Ishikawa (cell line): ENCODE data around the gene PRDM2.

Experiments
- CEBPB ChIP-seq: IDR thresholded peaks from 2 replicates; pipeline ENCODE4 v1.6.1; 2012
- CREB1 ChIP-seq: IDR thresholded peaks from 2 replicates; pipeline ENCODE4 v1.6.1; 2012; ENCODE audit warnings: low read depth
- EGR1 ChIP-seq: IDR thresholded peaks from 2 replicates; pipeline ENCODE4 v1.6.1; 2012
- EP300 ChIP-seq: IDR thresholded peaks from 2 replicates; pipeline ENCODE4 v1.6.1; 2012; ENCODE audit warnings: borderline replicate concordance
- FOXM1 ChIP-seq: IDR thresholded peaks from 2 replicates; pipeline ENCODE4 v1.6.1; 2012; ENCODE audit warnings: low read depth, borderline replicate concordance
- NFIC ChIP-seq: IDR thresholded peaks from 2 replicates; pipeline ENCODE4 v1.6.1; 2012
- RAD21 ChIP-seq: IDR thresholded peaks from 2 replicates; pipeline ENCODE4 v1.6.1; 2012; ENCODE audit warnings: low read depth
- TAF1 ChIP-seq: IDR thresholded peaks from 2 replicates; pipeline ENCODE4 v1.6.1; 2012; ENCODE audit warnings: low read depth, mild to moderate bottlenecking
- TCF12 ChIP-seq: IDR thresholded peaks from 2 replicates; pipeline ENCODE4 v1.6.1; 2012; ENCODE audit warnings: low read depth
- TEAD4 ChIP-seq: IDR thresholded peaks from 2 replicates; pipeline ENCODE4 v1.6.1; 2012
- YY1 ChIP-seq: IDR thresholded peaks from 2 replicates; pipeline ENCODE4 v1.6.1; 2012; ENCODE audit warnings: low read depth
- ZBTB7A ChIP-seq: IDR thresholded peaks from 2 replicates; pipeline ENCODE4 v1.6.1; 2012; ENCODE audit warnings: low read depth
- TF ChIP-seq, protein P1 (sequence below): IDR thresholded peaks from 2 replicates; pipeline ENCODE4 v1.6.1; 2012; ENCODE audit warnings: low read depth, mild to moderate bottlenecking
- TF ChIP-seq, protein P2 (sequence below): IDR thresholded peaks from 2 replicates; pipeline ENCODE4 v1.6.1; 2012
- TF ChIP-seq, protein P3 (sequence below): IDR thresholded peaks from 2 replicates; pipeline ENCODE4 v1.6.1; 2012

Gene PRDM2

DNA sequence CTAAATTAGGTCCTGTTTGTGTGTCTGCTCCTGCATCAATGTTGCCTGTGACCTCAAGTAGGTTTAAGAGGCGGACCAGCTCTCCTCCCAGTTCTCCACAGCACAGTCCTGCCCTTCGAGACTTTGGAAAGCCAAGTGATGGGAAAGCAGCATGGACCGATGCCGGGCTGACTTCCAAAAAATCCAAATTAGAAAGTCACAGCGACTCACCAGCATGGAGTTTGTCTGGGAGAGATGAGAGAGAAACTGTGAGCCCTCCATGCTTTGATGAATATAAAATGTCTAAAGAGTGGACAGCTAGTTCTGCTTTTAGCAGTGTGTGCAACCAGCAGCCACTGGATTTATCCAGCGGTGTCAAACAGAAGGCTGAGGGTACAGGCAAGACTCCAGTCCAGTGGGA, 79.9 kb downstream of the PRDM2 start:
- TF ChIP-seq EGR1 (no peak), FOXM1 (no peak), CREB1 (no peak), YY1 (no peak), TCF12 (no peak), NFIC (no peak), TAF1 (no peak), ZBTB7A (no peak), RAD21 (no peak), TEAD4 (no peak), CEBPB (no peak), EP300 (no peak)
- TF ChIP-seq, protein P1, sequence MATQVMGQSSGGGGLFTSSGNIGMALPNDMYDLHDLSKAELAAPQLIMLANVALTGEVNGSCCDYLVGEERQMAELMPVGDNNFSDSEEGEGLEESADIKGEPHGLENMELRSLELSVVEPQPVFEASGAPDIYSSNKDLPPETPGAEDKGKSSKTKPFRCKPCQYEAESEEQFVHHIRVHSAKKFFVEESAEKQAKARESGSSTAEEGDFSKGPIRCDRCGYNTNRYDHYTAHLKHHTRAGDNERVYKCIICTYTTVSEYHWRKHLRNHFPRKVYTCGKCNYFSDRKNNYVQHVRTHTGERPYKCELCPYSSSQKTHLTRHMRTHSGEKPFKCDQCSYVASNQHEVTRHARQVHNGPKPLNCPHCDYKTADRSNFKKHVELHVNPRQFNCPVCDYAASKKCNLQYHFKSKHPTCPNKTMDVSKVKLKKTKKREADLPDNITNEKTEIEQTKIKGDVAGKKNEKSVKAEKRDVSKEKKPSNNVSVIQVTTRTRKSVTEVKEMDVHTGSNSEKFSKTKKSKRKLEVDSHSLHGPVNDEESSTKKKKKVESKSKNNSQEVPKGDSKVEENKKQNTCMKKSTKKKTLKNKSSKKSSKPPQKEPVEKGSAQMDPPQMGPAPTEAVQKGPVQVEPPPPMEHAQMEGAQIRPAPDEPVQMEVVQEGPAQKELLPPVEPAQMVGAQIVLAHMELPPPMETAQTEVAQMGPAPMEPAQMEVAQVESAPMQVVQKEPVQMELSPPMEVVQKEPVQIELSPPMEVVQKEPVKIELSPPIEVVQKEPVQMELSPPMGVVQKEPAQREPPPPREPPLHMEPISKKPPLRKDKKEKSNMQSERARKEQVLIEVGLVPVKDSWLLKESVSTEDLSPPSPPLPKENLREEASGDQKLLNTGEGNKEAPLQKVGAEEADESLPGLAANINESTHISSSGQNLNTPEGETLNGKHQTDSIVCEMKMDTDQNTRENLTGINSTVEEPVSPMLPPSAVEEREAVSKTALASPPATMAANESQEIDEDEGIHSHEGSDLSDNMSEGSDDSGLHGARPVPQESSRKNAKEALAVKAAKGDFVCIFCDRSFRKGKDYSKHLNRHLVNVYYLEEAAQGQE, result no peak
- TF ChIP-seq, protein P2, sequence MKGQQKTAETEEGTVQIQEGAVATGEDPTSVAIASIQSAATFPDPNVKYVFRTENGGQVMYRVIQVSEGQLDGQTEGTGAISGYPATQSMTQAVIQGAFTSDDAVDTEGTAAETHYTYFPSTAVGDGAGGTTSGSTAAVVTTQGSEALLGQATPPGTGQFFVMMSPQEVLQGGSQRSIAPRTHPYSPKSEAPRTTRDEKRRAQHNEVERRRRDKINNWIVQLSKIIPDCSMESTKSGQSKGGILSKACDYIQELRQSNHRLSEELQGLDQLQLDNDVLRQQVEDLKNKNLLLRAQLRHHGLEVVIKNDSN, result no peak
- TF ChIP-seq, protein P3, sequence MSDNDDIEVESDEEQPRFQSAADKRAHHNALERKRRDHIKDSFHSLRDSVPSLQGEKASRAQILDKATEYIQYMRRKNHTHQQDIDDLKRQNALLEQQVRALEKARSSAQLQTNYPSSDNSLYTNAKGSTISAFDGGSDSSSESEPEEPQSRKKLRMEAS, result no peak

DNA sequence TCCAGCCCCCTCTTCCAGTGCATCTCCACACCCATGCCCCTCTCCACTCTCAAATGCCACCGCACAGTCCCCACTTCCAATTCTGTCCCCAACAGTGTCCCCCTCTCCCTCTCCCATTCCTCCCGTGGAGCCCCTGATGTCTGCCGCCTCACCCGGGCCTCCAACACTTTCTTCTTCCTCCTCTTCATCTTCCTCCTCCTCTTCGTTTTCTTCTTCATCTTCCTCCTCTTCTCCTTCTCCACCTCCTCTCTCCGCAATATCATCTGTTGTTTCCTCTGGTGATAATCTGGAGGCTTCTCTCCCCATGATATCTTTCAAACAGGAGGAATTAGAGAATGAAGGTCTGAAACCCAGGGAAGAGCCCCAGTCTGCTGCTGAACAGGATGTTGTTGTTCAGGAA, 80.8 kb downstream of the PRDM2 start:
- TF ChIP-seq TEAD4 (no peak), EP300 (no peak), ZBTB7A (no peak), CREB1 (no peak), CEBPB (no peak), FOXM1 (no peak), TCF12 (no peak), NFIC (no peak), RAD21 (no peak), YY1 (no peak)
- TF ChIP-seq, protein P3, result no peak
- TF ChIP-seq, protein P2, result no peak
- TF ChIP-seq, protein P1, result no peak

DNA sequence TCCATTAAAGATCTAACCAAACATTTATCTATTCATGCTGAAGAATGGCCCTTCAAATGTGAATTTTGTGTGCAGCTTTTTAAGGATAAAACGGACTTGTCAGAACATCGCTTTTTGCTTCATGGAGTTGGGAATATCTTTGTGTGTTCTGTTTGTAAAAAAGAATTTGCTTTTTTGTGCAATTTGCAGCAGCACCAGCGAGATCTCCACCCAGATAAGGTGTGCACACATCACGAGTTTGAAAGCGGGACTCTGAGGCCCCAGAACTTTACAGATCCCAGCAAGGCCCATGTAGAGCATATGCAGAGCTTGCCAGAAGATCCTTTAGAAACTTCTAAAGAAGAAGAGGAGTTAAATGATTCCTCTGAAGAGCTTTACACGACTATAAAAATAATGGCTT, 81.2 kb downstream of the PRDM2 start:
- TF ChIP-seq, protein P2, result no peak
- TF ChIP-seq EGR1 (no peak), ZBTB7A (no peak), RAD21 (no peak), CEBPB (no peak), YY1 (no peak), TCF12 (no peak), FOXM1 (no peak), TEAD4 (no peak), EP300 (no peak), TAF1 (no peak), CREB1 (no peak)
- TF ChIP-seq, protein P3, result no peak

DNA sequence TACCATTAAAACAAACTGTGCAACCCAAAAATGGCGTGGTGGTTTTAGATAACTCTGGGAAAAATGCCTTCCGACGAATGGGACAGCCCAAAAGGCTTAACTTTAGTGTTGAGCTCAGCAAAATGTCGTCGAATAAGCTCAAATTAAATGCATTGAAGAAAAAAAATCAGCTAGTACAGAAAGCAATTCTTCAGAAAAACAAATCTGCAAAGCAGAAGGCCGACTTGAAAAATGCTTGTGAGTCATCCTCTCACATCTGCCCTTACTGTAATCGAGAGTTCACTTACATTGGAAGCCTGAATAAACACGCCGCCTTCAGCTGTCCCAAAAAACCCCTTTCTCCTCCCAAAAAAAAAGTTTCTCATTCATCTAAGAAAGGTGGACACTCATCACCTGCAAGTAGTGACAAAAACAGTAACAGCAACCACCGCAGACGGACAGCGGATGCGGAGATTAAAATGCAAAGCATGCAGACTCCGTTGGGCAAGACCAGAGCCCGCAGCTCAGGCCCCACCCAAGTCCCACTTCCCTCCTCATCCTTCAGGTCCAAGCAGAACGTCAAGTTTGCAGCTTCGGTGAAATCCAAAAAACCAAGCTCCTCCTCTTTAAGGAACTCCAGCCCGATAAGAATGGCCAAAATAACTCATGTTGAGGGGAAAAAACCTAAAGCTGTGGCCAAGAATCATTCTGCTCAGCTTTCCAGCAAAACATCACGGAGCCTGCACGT, 82.1 kb downstream of the PRDM2 start:
- TF ChIP-seq TAF1 (no peak), RAD21 (no peak), EGR1 (no peak), NFIC (no peak)
- TF ChIP-seq, protein P2, result no peak
- TF ChIP-seq, protein P1, result no peak
- TF ChIP-seq, protein P3, result no peak
